Esophagus squamous epithelium (tissue), 4 donors: Measurements from ENCODE around the gene ATXN1.

Experiments used
- POLR2A ChIP-seq, 4 donors: fragments of 450-650 bp; IDR thresholded peaks; one replicate each; pipeline ENCODE4 v1.6.1; 2017; ENCODE audit warnings: antibody characterized with exemption in 4 of 4, mild to moderate bottlenecking in 4 of 4, moderate library complexity in 3 of 4
- TF ChIP-seq, protein P1 (sequence below), 6 experiments: fragments of 450-650 bp in 4 of 6; fragments of 200-600 bp in 2 of 6; sonication (generic) in 2 of 6; IDR thresholded peaks; one replicate each; pipeline ENCODE4 v1.5.1; 2016 to 2019; ENCODE audit warnings: antibody characterized with exemption in 6 of 6, mild to moderate bottlenecking in 4 of 6, moderate library complexity in 4 of 6

DNA sequence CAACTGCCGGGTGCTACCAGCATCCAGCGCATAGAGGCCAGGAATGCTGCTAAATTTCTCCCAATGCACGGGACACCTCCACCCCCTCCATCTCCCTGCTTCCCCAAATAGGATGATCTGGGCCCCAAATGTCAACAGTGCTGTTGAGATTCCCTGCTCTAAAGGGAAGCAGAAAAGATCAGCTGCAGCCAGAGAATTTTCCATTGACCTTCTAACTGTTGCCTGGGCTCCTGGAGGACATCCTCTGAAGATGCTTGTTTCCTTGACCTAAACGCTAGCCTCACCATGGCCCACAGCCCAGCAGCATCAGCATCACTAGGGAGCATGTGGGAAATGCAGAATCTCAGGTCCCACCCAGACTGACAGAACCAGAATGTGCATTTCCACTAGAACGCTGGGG, 361.6 kb downstream of the ATXN1 start:
- TF ChIP-seq, protein P1, sequence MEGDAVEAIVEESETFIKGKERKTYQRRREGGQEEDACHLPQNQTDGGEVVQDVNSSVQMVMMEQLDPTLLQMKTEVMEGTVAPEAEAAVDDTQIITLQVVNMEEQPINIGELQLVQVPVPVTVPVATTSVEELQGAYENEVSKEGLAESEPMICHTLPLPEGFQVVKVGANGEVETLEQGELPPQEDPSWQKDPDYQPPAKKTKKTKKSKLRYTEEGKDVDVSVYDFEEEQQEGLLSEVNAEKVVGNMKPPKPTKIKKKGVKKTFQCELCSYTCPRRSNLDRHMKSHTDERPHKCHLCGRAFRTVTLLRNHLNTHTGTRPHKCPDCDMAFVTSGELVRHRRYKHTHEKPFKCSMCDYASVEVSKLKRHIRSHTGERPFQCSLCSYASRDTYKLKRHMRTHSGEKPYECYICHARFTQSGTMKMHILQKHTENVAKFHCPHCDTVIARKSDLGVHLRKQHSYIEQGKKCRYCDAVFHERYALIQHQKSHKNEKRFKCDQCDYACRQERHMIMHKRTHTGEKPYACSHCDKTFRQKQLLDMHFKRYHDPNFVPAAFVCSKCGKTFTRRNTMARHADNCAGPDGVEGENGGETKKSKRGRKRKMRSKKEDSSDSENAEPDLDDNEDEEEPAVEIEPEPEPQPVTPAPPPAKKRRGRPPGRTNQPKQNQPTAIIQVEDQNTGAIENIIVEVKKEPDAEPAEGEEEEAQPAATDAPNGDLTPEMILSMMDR (IDR thresholded peaks at IDR 0.05): no peak
- no peak for TF ChIP-seq POLR2A (IDR thresholded peaks at IDR 0.05)
